Neutrophil (primary cell): ENCODE data around the gene TOB2.
A peak's percentile ranks its signal among the peaks of the same experiment; 100 is the strongest.

Source experiments
- H3K27ac ChIP-seq: fragments of 200-600 bp; sonication (generic); 2 replicates; pipeline ENCODE4 v1.5.1; 2016; ENCODE audit warnings: mild to moderate bottlenecking, moderate library complexity
- H3K27me3 ChIP-seq: fragments of 200-600 bp; sonication (generic); 2 replicates; pipeline ENCODE4 v1.6.0; 2016; ENCODE audit warnings: mild to moderate bottlenecking
- H3K36me3 ChIP-seq: fragments of 200-600 bp; sonication (generic); 2 replicates; pipeline ENCODE4 v1.5.1; 2017
- H3K4me1 ChIP-seq, 2 experiments: fragments of 200-600 bp in 1 of 2; sonication (generic) in 1 of 2; 1 replicate in 1 of 2; 2 replicates in 1 of 2; pipeline versions ENCODE4 v1.5.1 to v1.6.1; 2013 to 2016; ENCODE audit warnings: low read depth in 1 of 2, low read length in 1 of 2, mild to moderate bottlenecking in 1 of 2, moderate library complexity in 1 of 2; ENCODE audit not compliant: control insufficient read depth in 1 of 2, insufficient read depth in 1 of 2
- H3K4me3 ChIP-seq, 2 experiments: fragments of 200-600 bp in 1 of 2; sonication (generic) in 1 of 2; 1 replicate in 1 of 2; 2 replicates in 1 of 2; pipeline ENCODE4 v1.5.1; 2013 to 2016; ENCODE audit warnings: low read depth in 1 of 2, low read length in 1 of 2, mild to moderate bottlenecking in 1 of 2, moderate library complexity in 1 of 2
- H3K9me3 ChIP-seq: fragments of 200-600 bp; sonication (generic); 2 replicates; pipeline ENCODE4 v1.5.1; 2016
- TF ChIP-seq, protein P1 (sequence below): fragments of 200-600 bp; sonication (generic); IDR thresholded peaks from 2 replicates; pipeline ENCODE4 v1.5.1; 2016; ENCODE audit warnings: antibody characterized with exemption

Gene TOB2

DNA sequence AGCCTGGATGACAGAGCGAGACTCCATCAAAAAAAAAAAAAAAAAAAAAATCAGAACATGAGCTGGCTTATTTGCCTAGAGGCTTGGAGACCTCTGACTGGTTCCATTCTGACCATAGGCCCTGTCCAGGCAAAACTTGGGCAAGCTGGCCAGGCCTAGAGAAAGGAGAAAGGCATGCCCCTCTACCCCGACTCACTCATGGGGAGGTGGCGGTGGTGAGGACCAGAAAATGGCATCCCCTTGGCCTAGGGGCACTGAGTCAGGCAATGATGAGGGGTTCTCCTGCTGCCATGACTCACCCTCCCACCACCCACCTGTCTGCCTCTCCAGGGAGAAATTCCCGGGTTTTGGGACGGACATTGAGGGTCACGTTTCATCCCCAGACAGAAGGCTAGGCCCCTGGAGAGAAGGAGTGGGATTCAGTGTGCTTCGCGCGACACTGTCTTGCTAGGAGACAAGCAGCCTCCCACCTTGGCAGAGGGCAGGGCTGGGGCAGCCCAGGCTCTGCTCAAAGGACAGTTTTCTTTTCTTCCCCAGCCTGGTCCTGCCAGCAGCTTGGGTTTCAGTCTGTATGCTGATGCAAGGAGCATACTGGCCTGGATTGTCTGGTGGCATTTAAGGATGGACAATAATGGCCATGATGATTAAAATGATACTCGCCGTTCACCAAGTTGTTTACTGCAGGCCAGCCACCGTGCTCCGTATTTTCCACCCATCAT is 17.2 kb downstream of the TOB2 start:
- Histone ChIP-seq H3K27me3 (no peaks in the 10 kb centered on the region), H3K27ac (no peak overlapping the region), H3K4me1 (no peaks in the 10 kb centered on the region), H3K36me3 (peaks cover 57% of the 10 kb centered on the region), H3K9me3 (no peaks in the 10 kb centered on the region), H3K4me3 (no peak overlapping the region)
- TF ChIP-seq, protein P1, sequence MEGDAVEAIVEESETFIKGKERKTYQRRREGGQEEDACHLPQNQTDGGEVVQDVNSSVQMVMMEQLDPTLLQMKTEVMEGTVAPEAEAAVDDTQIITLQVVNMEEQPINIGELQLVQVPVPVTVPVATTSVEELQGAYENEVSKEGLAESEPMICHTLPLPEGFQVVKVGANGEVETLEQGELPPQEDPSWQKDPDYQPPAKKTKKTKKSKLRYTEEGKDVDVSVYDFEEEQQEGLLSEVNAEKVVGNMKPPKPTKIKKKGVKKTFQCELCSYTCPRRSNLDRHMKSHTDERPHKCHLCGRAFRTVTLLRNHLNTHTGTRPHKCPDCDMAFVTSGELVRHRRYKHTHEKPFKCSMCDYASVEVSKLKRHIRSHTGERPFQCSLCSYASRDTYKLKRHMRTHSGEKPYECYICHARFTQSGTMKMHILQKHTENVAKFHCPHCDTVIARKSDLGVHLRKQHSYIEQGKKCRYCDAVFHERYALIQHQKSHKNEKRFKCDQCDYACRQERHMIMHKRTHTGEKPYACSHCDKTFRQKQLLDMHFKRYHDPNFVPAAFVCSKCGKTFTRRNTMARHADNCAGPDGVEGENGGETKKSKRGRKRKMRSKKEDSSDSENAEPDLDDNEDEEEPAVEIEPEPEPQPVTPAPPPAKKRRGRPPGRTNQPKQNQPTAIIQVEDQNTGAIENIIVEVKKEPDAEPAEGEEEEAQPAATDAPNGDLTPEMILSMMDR, result no peak

DNA sequence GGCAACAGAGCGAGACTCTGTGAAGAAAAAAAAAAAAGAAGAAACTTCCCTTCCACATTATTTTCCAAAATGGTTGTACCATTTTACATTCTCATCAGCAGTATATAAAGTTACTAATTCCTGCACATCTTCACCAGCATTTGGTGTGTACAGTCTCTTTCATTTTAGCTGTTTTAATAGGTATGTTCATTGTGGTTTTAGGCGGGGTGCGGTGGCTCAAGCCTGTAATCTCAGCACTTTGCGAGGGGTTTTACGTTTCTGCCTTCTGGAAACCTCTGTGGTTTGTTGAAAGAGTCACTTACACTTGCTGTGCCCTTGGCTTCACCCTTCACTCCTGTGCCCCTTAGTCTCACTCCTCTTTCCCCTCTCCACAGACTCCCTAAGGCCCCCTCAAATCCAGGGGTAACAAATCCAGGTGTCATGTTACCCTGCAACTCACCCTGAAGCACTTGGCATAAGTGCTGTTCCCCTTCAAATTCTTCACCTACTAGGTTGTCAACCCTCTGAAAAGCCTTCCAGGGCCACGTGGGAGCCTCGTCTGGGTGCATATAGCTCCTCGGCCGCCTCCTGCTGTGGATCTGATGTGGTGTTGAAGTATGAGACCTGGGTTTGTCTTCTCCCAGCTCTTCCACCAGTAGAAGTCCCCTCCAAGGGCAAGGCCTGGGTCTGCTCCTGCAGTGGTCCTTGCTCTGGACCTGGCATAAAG is 20.8 kb downstream of the TOB2 start:
- Histone ChIP-seq H3K4me1 (no peaks in the 10 kb centered on the region), H3K4me3 (no peak overlapping the region), H3K27ac (no peak overlapping the region), H3K27me3 (no peaks in the 10 kb centered on the region), H3K36me3 (peaks cover 45% of the 10 kb centered on the region), H3K9me3 (no peaks in the 10 kb centered on the region)
- TF ChIP-seq, protein P1, result no peak

DNA sequence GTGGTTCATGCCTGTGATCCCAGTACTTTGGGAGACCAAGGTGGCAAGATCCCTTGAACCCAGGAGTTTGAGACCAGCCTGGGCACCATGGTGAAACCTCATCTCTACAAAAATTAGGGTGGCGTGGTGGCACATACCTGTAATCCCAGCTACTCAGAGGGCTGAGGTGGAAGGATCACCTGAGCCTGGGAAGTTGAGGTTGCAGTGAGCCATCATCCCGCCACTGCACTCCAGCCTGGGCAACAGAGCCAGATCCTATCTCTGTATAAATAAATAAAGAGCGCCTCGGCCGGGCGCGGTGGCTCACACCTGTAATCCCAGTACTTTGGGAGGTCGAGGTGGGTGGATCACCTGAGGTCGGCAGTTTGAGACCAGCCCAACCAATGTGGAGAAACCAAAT is 27.9 kb downstream of the TOB2 start:
- no peaks in the 10 kb centered on the region for H3K27me3 ChIP-seq
- no peak overlapping the region for H3K4me3 ChIP-seq
- H3K27ac ChIP-seq, result no peak overlapping the region
- H3K4me1 ChIP-seq, result peaks cover 15 to 19% of the 10 kb centered on the region in 2 experiments
- peaks cover 9% of the 10 kb centered on the region for H3K36me3 ChIP-seq
- no peaks in the 10 kb centered on the region for H3K9me3 ChIP-seq
- TF ChIP-seq, protein P1, result no peak

DNA sequence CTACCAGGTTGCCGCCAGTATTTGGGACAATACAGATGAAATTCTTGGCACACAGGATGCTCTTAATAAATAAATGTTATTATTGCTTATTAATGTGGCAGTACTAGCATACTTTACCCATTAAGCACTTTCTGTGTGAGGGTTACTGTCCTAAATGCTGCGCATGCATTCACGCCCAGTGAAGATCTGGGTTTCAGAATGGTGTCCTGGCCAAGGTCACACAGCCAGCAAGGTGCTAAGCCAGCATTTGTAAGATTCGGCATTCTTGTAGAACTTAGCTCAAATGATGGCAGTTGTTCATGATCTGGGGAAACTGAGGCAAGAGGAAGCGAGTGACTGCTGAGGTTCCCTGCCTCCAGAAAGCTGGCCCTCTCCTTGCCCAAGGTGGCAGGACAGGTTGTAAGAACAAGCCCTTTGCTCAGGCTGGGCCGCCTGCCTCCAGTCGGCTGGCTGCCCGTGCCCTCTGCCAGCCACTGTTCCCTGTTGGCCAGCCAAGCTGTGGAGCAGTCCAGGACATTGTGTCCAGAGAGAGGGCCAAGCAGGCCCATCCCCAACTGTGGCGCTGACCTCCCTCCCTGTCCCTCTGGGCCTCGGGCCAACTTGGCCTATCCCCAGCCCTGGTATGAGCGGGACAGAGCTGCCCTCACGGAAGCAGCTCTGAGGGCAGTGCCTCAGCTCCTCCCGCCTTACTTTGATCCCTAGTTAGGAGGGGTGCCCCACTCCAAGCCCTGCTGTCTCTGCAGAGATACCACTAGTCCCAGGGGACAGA is 28.8 kb downstream of the TOB2 start:
- Histone ChIP-seq H3K27me3 (no peaks in the 10 kb centered on the region), H3K27ac (no peak overlapping the region), H3K9me3 (no peaks in the 10 kb centered on the region), H3K4me3 (no peak overlapping the region), H3K4me1 (peaks cover 19 to 22% of the 10 kb centered on the region in 2 experiments), H3K36me3 (no peaks in the 10 kb centered on the region)
- TF ChIP-seq, protein P1, result no peak

DNA sequence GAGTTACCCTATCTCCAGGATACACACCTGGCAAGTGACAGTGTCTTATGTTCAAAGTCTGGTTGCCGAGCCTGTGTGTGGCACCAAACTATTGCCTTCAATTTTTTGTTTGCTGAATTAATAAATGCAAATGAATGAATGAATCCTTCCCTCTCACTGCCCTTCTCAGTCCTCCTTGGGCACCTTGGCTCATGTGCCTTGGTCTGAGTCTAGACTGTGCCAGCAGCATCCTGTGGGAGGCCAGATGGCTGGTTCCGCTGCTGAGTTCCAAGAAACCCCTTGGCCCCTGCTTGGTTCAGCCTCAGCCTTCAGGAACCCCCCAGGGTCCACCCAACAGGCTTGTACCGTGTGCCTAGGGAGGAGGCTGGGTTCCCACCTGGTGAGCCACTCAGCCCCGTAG is 31.0 kb downstream of the TOB2 start:
- peak overlapping the region; percentile 35 for H3K27ac ChIP-seq
- H3K4me3 ChIP-seq, result no peak overlapping the region
- peaks cover 26 to 28% of the 10 kb centered on the region in 2 experiments for H3K4me1 ChIP-seq
- TF ChIP-seq, protein P1, result no peak
- no peaks in the 10 kb centered on the region for H3K27me3 ChIP-seq
- H3K36me3 ChIP-seq, result no peaks in the 10 kb centered on the region
- H3K9me3 ChIP-seq, result no peaks in the 10 kb centered on the region
